OCI-LY7 (cell line): ENCODE measurements around the gene FOXD4.
"Not testable (repeated sequence)": the region's sequence is repeated elsewhere in the genome, so short reads cannot be mapped to it uniquely, and the experiment has no call there.

Experiments
- CTCF ChIP-seq: fragments of 200-600 bp; sonication (generic); conservative IDR thresholded peaks from 2 replicates; pipeline ENCODE4 v1.5.1; 2014; ENCODE audit warnings: mild to moderate bottlenecking, antibody characterized with exemption, low read length, moderate library complexity, mixed read lengths
- EZH2phosphoT487 ChIP-seq: fragments of 200-600 bp; sonication (generic); IDR thresholded peaks from 2 replicates; pipeline ENCODE4 v1.6.1; 2018; ENCODE audit warnings: low read depth, borderline replicate concordance, mild to moderate bottlenecking, mixed run types, antibody characterized with exemption, low read length, moderate library complexity, mixed read lengths

GRCh38 chr9:93909-94308, 24.3 kb downstream of the FOXD4 start:
- TF ChIP-seq CTCF, EZH2phosphoT487: not testable (repeated sequence)
